ENCODE data around the gene NFASC.

NFASC gene

DNA sequence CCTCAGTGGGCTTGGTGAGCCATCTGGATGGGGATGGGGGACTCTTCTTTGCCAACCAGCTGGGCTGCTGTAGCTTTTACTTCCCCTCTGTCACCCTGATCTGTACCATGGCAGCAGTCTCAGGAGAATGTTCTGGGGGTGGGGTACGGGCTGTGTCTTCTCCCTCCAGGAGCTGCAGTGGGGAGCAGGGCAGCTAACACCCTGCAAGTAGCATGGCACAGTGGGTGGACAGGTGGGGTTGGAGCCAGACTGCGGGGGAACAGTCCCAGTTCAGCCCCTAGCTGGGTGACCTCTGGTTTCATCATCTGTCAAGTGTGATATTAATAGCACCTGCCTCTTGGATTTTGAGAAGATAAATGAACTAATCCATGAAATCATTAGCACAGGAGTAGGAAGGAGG lies 3.1 kb downstream of the NFASC start:
- H3K9ac ChIP-seq (ENCODE audit: insufficient read length) = no peak overlapping the region
- H3K9me3 ChIP-seq (ENCODE audit: low read depth, low read length) = no peaks in the 10 kb centered on the region
- no peak overlapping the region for H3K4me3 ChIP-seq
- H3K36me3 ChIP-seq (ENCODE audit: insufficient read depth, low read length) = no peaks in the 10 kb centered on the region
- DNase-seq (ENCODE audit: low read depth, low spot score) = no peak
- H3K27ac ChIP-seq = no peak overlapping the region
- TF ChIP-seq EZH2 (IDR thresholded peaks at IDR 0.05) (no peak), FOXP2 (optimal IDR thresholded peaks at IDR 0.05; ENCODE audit: control extremely low read depth, extremely low read length, insufficient read depth) (no peak), POLR2AphosphoS5 (IDR thresholded peaks at IDR 0.05; ENCODE audit: borderline replicate concordance, low read depth, low read length) (no peak)

DNA sequence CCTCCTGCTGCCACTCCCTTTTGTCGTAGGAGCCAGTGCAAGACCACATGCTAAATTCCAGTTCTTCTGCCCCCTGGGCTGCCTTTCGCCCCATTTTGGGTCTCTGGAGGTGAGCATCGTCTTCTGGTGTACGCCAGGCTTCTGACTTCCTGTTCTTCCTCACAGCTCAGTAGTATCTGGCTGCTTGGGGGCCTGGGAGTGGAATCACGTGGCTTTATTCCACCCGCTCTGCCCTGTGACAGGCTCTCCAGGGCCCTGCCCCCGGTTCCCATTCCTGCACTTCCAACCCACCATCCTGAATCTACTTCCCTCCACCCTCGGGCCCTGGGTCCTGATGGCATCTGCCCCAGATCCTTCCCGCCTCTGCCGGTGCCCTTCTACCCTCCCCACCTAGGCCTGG lies 3.6 kb downstream of the NFASC start:
- TF ChIP-seq POLR2AphosphoS5 (IDR thresholded peaks at IDR 0.05; ENCODE audit: borderline replicate concordance, low read depth, low read length) (no peak), EZH2 (IDR thresholded peaks at IDR 0.05) (no peak), FOXP2 (optimal IDR thresholded peaks at IDR 0.05; ENCODE audit: control extremely low read depth, extremely low read length, insufficient read depth) (no peak)
- DNase-seq (ENCODE audit: low read depth, low spot score) = no peak
- Histone ChIP-seq H3K9ac (ENCODE audit: insufficient read length) (no peak overlapping the region), H3K9me3 (ENCODE audit: low read depth, low read length) (no peaks in the 10 kb centered on the region), H3K27ac (no peak overlapping the region), H3K4me3 (no peak overlapping the region), H3K36me3 (ENCODE audit: insufficient read depth, low read length) (no peaks in the 10 kb centered on the region)

GRCh38 chr1:204875255-204875654 lies 4.6 kb downstream of the NFASC start:
- Histone ChIP-seq H3K27ac (no peak overlapping the region), H3K4me3 (no peak overlapping the region), H3K9ac (ENCODE audit: insufficient read length) (no peak overlapping the region), H3K36me3 (ENCODE audit: insufficient read depth, low read length) (no peaks in the 10 kb centered on the region), H3K9me3 (ENCODE audit: low read depth, low read length) (no peaks in the 10 kb centered on the region)
- DNase-seq (ENCODE audit: low read depth, low spot score) = no peak
- TF ChIP-seq FOXP2 (optimal IDR thresholded peaks at IDR 0.05; ENCODE audit: control extremely low read depth, extremely low read length, insufficient read depth) = no peak
- TF ChIP-seq POLR2AphosphoS5 (IDR thresholded peaks at IDR 0.05; ENCODE audit: borderline replicate concordance, low read depth, low read length) = no peak
- no peak for TF ChIP-seq EZH2 (IDR thresholded peaks at IDR 0.05)

DNA sequence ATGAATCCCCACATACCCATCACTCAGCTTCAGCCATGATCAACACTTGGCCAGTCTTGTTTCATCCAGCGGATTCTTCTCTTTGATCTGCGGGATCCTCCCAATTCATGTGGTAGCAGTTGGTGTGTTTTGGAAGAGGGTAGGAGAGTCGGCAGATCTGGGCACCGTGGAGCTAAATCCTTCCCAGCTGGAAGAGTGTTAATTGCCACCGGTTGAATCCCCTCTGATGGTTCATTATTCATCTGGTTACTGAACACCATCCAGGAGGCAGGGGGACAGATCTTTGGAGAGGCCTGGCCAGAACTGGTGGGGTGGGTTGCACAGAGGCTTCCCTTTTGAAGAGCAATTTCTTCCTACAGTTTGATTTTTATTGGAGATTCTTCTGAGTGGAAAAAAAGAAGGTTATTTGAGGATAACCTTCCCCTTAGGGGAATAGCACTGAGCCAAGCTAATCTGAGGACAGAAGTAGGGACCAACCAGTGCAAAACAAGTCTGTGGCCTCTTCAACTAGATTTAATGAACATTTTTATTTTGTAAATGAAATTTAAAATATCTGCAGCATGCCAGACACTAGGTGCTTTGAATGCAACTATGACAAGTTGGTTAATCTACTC lies 8.1 kb downstream of the NFASC start:
- Histone ChIP-seq H3K9ac (ENCODE audit: insufficient read length) (no peak overlapping the region), H3K36me3 (ENCODE audit: insufficient read depth, low read length) (no peaks in the 10 kb centered on the region), H3K27ac (peak overlapping the region; percentile 65; the same call in 1 of the 2 replicates), H3K9me3 (ENCODE audit: low read depth, low read length) (no peaks in the 10 kb centered on the region), H3K4me3 (peak overlapping the region; percentile 57)
- TF ChIP-seq POLR2AphosphoS5 (IDR thresholded peaks at IDR 0.05; ENCODE audit: borderline replicate concordance, low read depth, low read length) (no peak), EZH2 (IDR thresholded peaks at IDR 0.05) (no peak), FOXP2 (optimal IDR thresholded peaks at IDR 0.05; ENCODE audit: control extremely low read depth, extremely low read length, insufficient read depth) (no peak)
- DNase-seq (ENCODE audit: low read depth, low spot score) = no peak

DNA sequence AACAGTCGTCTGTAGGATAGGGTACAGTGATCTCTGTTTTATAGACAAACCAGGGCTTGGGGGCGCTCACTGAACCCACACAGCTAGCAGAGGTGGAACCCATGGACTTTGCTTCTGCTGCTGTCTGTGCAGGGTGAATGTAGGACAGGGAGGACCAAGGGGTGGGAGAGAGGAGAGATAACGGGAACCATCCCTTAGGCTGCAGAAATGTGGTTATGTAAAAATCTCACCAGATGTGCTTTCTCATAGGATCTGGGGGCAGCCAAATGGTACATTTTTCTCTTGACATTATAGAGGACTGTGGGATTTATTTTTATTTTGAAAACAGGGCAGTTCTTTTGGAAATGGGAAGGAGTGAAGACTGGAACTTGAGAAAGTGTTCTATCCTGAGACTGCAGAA lies 8.7 kb downstream of the NFASC start:
- DNase-seq (ENCODE audit: low read depth, low spot score) = no peak
- H3K27ac ChIP-seq = peak overlapping the region; percentile 65; the same call in 1 of the 2 replicates
- no peak overlapping the region for H3K9ac ChIP-seq (ENCODE audit: insufficient read length)
- H3K9me3 ChIP-seq (ENCODE audit: low read depth, low read length) = no peaks in the 10 kb centered on the region
- no peaks in the 10 kb centered on the region for H3K36me3 ChIP-seq (ENCODE audit: insufficient read depth, low read length)
- TF ChIP-seq POLR2AphosphoS5 (IDR thresholded peaks at IDR 0.05; ENCODE audit: borderline replicate concordance, low read depth, low read length) (no peak), FOXP2 (optimal IDR thresholded peaks at IDR 0.05; ENCODE audit: control extremely low read depth, extremely low read length, insufficient read depth) (no peak), EZH2 (IDR thresholded peaks at IDR 0.05) (no peak)
- peak overlapping the region; percentile 57 for H3K4me3 ChIP-seq

GRCh38 chr1:204880906-204881305 lies 10.2 kb downstream of the NFASC start:
- H3K27ac ChIP-seq = no peak overlapping the region
- DNase-seq (ENCODE audit: low read depth, low spot score) = no peak
- TF ChIP-seq FOXP2 (optimal IDR thresholded peaks at IDR 0.05; ENCODE audit: control extremely low read depth, extremely low read length, insufficient read depth) (no peak), POLR2AphosphoS5 (IDR thresholded peaks at IDR 0.05; ENCODE audit: borderline replicate concordance, low read depth, low read length) (no peak), EZH2 (IDR thresholded peaks at IDR 0.05) (no peak)
- H3K9me3 ChIP-seq (ENCODE audit: low read depth, low read length) = no peaks in the 10 kb centered on the region
- no peak overlapping the region for H3K4me3 ChIP-seq
- H3K36me3 ChIP-seq (ENCODE audit: insufficient read depth, low read length) = no peaks in the 10 kb centered on the region
- H3K9ac ChIP-seq (ENCODE audit: insufficient read length) = no peak overlapping the region

DNA sequence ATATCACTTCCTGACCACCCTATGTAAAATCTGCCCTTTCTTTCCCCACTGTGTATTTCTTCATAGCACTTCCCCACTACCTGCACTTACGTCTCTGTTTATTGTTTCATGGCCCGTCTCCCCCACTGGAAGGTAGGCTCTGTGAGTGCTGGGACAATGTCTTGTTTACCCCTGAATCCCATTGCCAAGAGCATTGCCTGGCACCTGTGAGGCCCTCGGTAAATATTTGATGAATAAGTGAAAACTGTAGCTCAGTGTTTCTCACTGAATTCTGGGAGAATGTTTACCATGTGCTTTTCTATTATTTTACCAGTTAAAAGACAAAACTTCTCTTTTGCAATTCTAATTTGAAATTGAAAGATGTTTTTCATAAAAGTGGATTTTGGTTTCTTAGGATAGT lies 11.8 kb downstream of the NFASC start:
- Histone ChIP-seq H3K9me3 (ENCODE audit: low read depth, low read length) (no peaks in the 10 kb centered on the region), H3K9ac (ENCODE audit: insufficient read length) (no peak overlapping the region), H3K4me3 (no peak overlapping the region), H3K27ac (no peak overlapping the region), H3K36me3 (ENCODE audit: insufficient read depth, low read length) (no peaks in the 10 kb centered on the region)
- TF ChIP-seq FOXP2 (optimal IDR thresholded peaks at IDR 0.05; ENCODE audit: control extremely low read depth, extremely low read length, insufficient read depth) (no peak), POLR2AphosphoS5 (IDR thresholded peaks at IDR 0.05; ENCODE audit: borderline replicate concordance, low read depth, low read length) (no peak), EZH2 (IDR thresholded peaks at IDR 0.05) (no peak)
- no peak for DNase-seq (ENCODE audit: low read depth, low spot score)

- H3K9ac ChIP-seq (ENCODE audit: insufficient read length) = no peak overlapping the region
- no peak overlapping the region for H3K4me3 ChIP-seq
- TF ChIP-seq FOXP2 (optimal IDR thresholded peaks at IDR 0.05; ENCODE audit: control extremely low read depth, extremely low read length, insufficient read depth) = no peak
- no peak for TF ChIP-seq POLR2AphosphoS5 (IDR thresholded peaks at IDR 0.05; ENCODE audit: borderline replicate concordance, low read depth, low read length)
- no peak for TF ChIP-seq EZH2 (IDR thresholded peaks at IDR 0.05)
- no peaks in the 10 kb centered on the region for H3K9me3 ChIP-seq (ENCODE audit: low read depth, low read length)
- H3K36me3 ChIP-seq (ENCODE audit: insufficient read depth, low read length) = no peaks in the 10 kb centered on the region
- no peak overlapping the region for H3K27ac ChIP-seq
- DNase-seq (ENCODE audit: low read depth, low spot score) = no peak
These were observed 12.7 kb downstream of the NFASC start for GRCh38 chr1:204883405-204883804.

- DNase-seq (ENCODE audit: low read depth, low spot score) = no peak
- Histone ChIP-seq H3K4me3 (peak overlapping the region; percentile 64), H3K36me3 (ENCODE audit: insufficient read depth, low read length) (no peaks in the 10 kb centered on the region), H3K9me3 (ENCODE audit: low read depth, low read length) (no peaks in the 10 kb centered on the region), H3K27ac (no peak overlapping the region), H3K9ac (ENCODE audit: insufficient read length) (no peak overlapping the region)
- TF ChIP-seq EZH2 (IDR thresholded peaks at IDR 0.05) = no peak
- no peak for TF ChIP-seq POLR2AphosphoS5 (IDR thresholded peaks at IDR 0.05; ENCODE audit: borderline replicate concordance, low read depth, low read length)
- no peak for TF ChIP-seq FOXP2 (optimal IDR thresholded peaks at IDR 0.05; ENCODE audit: control extremely low read depth, extremely low read length, insufficient read depth)
These were observed 14.6 kb downstream of the NFASC start for GRCh38 chr1:204885288-204885711.
